Activated CD8-positive, alpha-beta memory T cell treated with anti-CD3 and anti-CD28 coated beads for 36 hours (primary cell): Measurements from ENCODE around the gene PRR7. TPM values are rescaled to one million over a fixed set of nuclear protein-coding genes. Genes with fewer than 3 reads are reported as not detected.
"Not testable (repeated sequence)": the region's sequence is repeated elsewhere in the genome, so short reads cannot be mapped to it uniquely, and the experiment has no call there.

ENCODE experiments used
- CTCF ChIA-PET: fragments of 350-600 bp; sonication (Branson Sonifier 250); formaldehyde crosslinking; loops from one replicate; lab custom pipeline; 2021; ENCODE audit warnings: antibody characterized with exemption; lab: Charles Lee
- POLR2A ChIA-PET: fragments of 350-600 bp; sonication (Branson Sonifier 250); formaldehyde crosslinking; loops from one replicate; lab custom pipeline; 2021; ENCODE audit warnings: antibody characterized with exemption; lab: Charles Lee
- total RNA-seq, 2 experiments: library from RNA; stranded (reverse); gene quantifications; one replicate each; pipeline ENCODE4 v1.2.3, GENCODE V29; 2021

Gene PRR7
- total RNA-seq, 2 experiments from 2014 or later, result 18.7 to 20.1 TPM

GRCh38 chr5:177478711-177479646 is 32.4 kb downstream of the PRR7 start:
- ChIA-PET CTCF (interaction anchor here (0.8 to 3.6 kb wide), 7 partner anchors 13 to 88 kb away, joined by 3 to 16 read pairs (median 3); no protein-coding TSS in a partner anchor), POLR2A (interaction anchor here (0.6 kb wide), 1 partner anchor 14 kb away, joined by 3 read pairs; no protein-coding TSS in a partner anchor)

- CTCF ChIA-PET, result interaction anchor here (1.1 to 3.6 kb wide), 3 partner anchors 12 to 24 kb away, joined by 4 to 16 read pairs (median 4); no protein-coding TSS in a partner anchor
These were observed 33.2 kb downstream of the PRR7 start for GRCh38 chr5:177479774-177480173.

GRCh38 chr5:177482359-177482795 is 35.8 kb downstream of the PRR7 start:
- POLR2A ChIA-PET, result no interaction called here
- CTCF ChIA-PET, result interaction anchor here (1.3 to 1.6 kb wide), 2 partner anchors 11 to 15 kb away, joined by 3 to 13 read pairs; partner anchors contain the start of gene PDLIM7

More at GRCh38 chr5:177479774-177480173, 33.2 kb downstream of the PRR7 start:
- POLR2A ChIA-PET, result interaction anchor here (0.6 kb wide), 1 partner anchor 101 kb away, joined by 3 read pairs; no protein-coding TSS in a partner anchor

- POLR2A ChIA-PET, result interaction anchor here (0.6 kb wide), 1 partner anchor 11 kb away, joined by 4 read pairs; no protein-coding TSS in a partner anchor
- CTCF ChIA-PET, result interaction anchor here (1.3 to 1.6 kb wide), 2 partner anchors 10 to 14 kb away, joined by 3 to 13 read pairs; partner anchors contain the start of gene PDLIM7
These were observed 36.4 kb downstream of the PRR7 start for GRCh38 chr5:177483042-177483441.

- ChIA-PET CTCF (no interaction called here), POLR2A (no interaction called here)
These were observed 37.6 kb downstream of the PRR7 start for GRCh38 chr5:177483994-177484901.

GRCh38 chr5:177484902-177485549 is 38.4 kb downstream of the PRR7 start:
- POLR2A ChIA-PET, result no interaction called here
- CTCF ChIA-PET, result interaction anchor here (0.6 kb wide), 1 partner anchor 402 kb away, joined by 3 read pairs; no protein-coding TSS in a partner anchor

- POLR2A ChIA-PET, CTCF ChIA-PET: not testable (repeated sequence)
These were observed 39.1 kb downstream of the PRR7 start for GRCh38 chr5:177485753-177486152.

GRCh38 chr5:177486256-177486655 is 39.6 kb downstream of the PRR7 start:
- ChIA-PET CTCF (no interaction called here), POLR2A (no interaction called here)

- CTCF ChIA-PET, result interaction anchor here (0.6 kb wide), 1 partner anchor 109 kb away, joined by 5 read pairs; no protein-coding TSS in a partner anchor
- POLR2A ChIA-PET, result no interaction called here
These were observed 40.5 kb downstream of the PRR7 start for GRCh38 chr5:177487144-177487543.

- CTCF ChIA-PET, result interaction anchor here (1.3 to 2.2 kb wide), 3 partner anchors 14 to 178 kb away, joined by 3 to 6 read pairs (median 4); no protein-coding TSS in a partner anchor
- POLR2A ChIA-PET, result no interaction called here
These were observed 41.4 kb downstream of the PRR7 start for GRCh38 chr5:177487975-177488374.

GRCh38 chr5:177489119-177489716 is 42.6 kb downstream of the PRR7 start:
- POLR2A ChIA-PET, result interaction anchor here (0.6 kb wide), 1 partner anchor 9 kb away, joined by 3 read pairs; no protein-coding TSS in a partner anchor
- CTCF ChIA-PET, result interaction anchor here (1.3 to 2.2 kb wide), 2 partner anchors 12 to 179 kb away, joined by 4 to 6 read pairs; no protein-coding TSS in a partner anchor

- POLR2A ChIA-PET, result interaction anchor here (0.7 kb wide), 1 partner anchor 86 kb away, joined by 9 read pairs; no protein-coding TSS in a partner anchor
These were observed 43.8 kb downstream of the PRR7 start for GRCh38 chr5:177490311-177490991.

GRCh38 chr5:177490992-177491391 is 44.4 kb downstream of the PRR7 start:
- CTCF ChIA-PET, result interaction anchor here (1.2 to 1.4 kb wide), 2 partner anchors 12 to 17 kb away, joined by 3 to 4 read pairs; no protein-coding TSS in a partner anchor

More at GRCh38 chr5:177490311-177490991, 43.8 kb downstream of the PRR7 start:
- CTCF ChIA-PET, result interaction anchor here (1.2 kb wide), 1 partner anchor 16 kb away, joined by 3 read pairs; no protein-coding TSS in a partner anchor

GRCh38 chr5:177491429-177491945 is 44.9 kb downstream of the PRR7 start:
- ChIA-PET POLR2A (no interaction called here), CTCF (interaction anchor here (1.2 to 1.4 kb wide), 2 partner anchors 13 to 17 kb away, joined by 3 to 4 read pairs; no protein-coding TSS in a partner anchor)

More at GRCh38 chr5:177490992-177491391, 44.4 kb downstream of the PRR7 start:
- POLR2A ChIA-PET, result no interaction called here

GRCh38 chr5:177491983-177492746 is 45.6 kb downstream of the PRR7 start:
- CTCF ChIA-PET, result interaction anchor here (1.2 to 4.2 kb wide), 4 partner anchors 9 to 88 kb away, joined by 4 to 19 read pairs (median 6); no protein-coding TSS in a partner anchor
- POLR2A ChIA-PET, result interaction anchor here (1.5 kb wide), 1 partner anchor 16 kb away, joined by 4 read pairs; no protein-coding TSS in a partner anchor
